SK-N-MC (cell line): ENCODE measurements around the gene COMMD1.

Experiments
- DNase-seq: peaks from one replicate; pipeline ENCODE4 v3.0.0-alpha.2; 2011; ENCODE audit warnings: low read depth, low spot score
- H3K27ac ChIP-seq: fragments of 200-600 bp; sonication (generic); 2 replicates; pipeline ENCODE4 v1.5.1; 2016; ENCODE audit warnings: mixed run types
- H3K36me3 ChIP-seq: fragments of 200-600 bp; sonication (generic); 2 replicates; pipeline ENCODE4 v1.6.1; 2017; ENCODE audit warnings: antibody characterized with exemption, low read length, mixed read lengths; ENCODE audit not compliant: insufficient read depth
- H3K4me3 ChIP-seq: fragments of 200-600 bp; sonication (generic); 2 replicates; pipeline ENCODE4 v1.5.1; 2016
- H3K9ac ChIP-seq: fragments of 200-600 bp; sonication (generic); 2 replicates; pipeline ENCODE4 v1.8.0; 2017; ENCODE audit warnings: mixed run types, mixed read lengths; ENCODE audit not compliant: insufficient read length
- H3K9me3 ChIP-seq: fragments of 200-600 bp; sonication (generic); 2 replicates; pipeline ENCODE4 v1.6.1; 2017; ENCODE audit warnings: low read depth, mild to moderate bottlenecking, antibody characterized with exemption, low read length, moderate library complexity, mixed read lengths
- EZH2 ChIP-seq: fragments of 200-600 bp; sonication (generic); IDR thresholded peaks from one replicate; pipeline ENCODE4 v1.6.1; 2017; ENCODE audit warnings: antibody characterized with exemption
- FOXP2 ChIP-seq: optimal IDR thresholded peaks from 2 replicates; pipeline ENCODE3; 2011; ENCODE audit warnings: mild to moderate bottlenecking, moderate library complexity; ENCODE audit not compliant: insufficient read depth; ENCODE audit errors: extremely low read length, control extremely low read depth
- POLR2AphosphoS5 ChIP-seq: IDR thresholded peaks from 2 replicates; pipeline ENCODE4 v1.6.1; 2012; ENCODE audit warnings: mild to moderate bottlenecking, low read depth, low read length, borderline replicate concordance

Gene COMMD1

DNA sequence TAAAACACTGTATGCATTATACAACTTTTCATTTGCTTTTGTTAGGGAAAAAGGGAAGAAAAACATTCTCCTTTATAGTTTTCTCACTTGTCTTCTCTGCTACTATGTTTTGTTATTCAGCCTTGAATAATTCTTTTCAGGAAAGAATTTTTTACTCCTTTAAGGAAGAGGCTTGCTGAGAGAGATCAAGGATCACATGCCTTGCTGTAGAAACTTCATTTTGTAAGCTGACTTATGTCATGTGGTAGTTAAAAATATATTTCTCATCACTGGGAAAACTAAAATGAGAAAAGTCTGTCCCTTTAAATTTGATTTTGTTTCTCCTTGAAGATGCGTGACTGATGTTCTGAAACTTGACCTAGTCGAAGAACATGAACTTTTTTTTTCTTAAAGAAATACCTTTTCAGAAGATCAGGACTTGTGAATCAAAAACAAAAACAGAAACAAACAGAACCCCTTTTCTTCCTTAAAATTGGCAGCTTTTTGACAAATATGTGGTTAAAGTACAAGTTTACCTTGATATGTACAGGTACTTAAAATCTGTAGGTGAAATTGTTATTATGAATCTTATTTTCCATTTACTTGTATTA is 145.1 kb downstream of the COMMD1 start:
- Histone ChIP-seq H3K36me3 (no peaks in the 10 kb centered on the region), H3K9me3 (no peaks in the 10 kb centered on the region), H3K9ac (no peak overlapping the region), H3K4me3 (no peak overlapping the region), H3K27ac (no peak overlapping the region)
- DNase-seq = no peak
- TF ChIP-seq POLR2AphosphoS5 = no peak
- no peak for TF ChIP-seq FOXP2
- TF ChIP-seq EZH2 = no peak

- Histone ChIP-seq H3K27ac (no peak overlapping the region), H3K9me3 (no peaks in the 10 kb centered on the region), H3K9ac (no peak overlapping the region), H3K4me3 (no peak overlapping the region), H3K36me3 (no peaks in the 10 kb centered on the region)
- no peak for TF ChIP-seq POLR2AphosphoS5
- no peak for TF ChIP-seq FOXP2
- no peak for TF ChIP-seq EZH2
- no peak for DNase-seq
Observed at GRCh38 chr2:62054029-62054791, 148.7 kb downstream of the COMMD1 start.

DNA sequence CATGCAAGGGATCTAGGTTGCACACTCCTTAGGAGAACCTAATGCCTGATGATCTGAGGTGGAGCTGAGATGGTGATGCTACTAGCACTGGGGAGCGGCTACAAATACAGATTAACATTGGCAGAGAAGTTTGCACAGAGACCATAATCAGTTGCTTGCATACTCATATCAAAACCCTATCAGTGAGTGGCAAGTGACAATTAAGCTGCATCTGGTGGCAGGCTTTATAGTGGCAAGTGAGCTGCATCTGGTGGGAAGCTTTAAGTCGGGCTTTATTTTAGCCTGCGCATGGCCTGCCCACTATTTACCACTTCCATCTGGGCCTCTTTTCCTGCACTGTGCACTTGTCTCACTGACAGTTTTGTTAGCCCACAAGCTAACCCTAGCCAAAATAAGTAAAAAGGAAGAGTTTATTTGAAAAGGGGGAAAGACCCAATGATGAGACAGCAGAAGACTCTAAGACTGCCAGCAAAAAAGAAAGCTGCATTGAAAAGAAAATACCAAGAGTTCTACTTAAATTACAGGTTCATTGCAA is 149.5 kb downstream of the COMMD1 start:
- Histone ChIP-seq H3K27ac (no peak overlapping the region), H3K9ac (no peak overlapping the region), H3K4me3 (no peak overlapping the region), H3K9me3 (no peaks in the 10 kb centered on the region), H3K36me3 (no peaks in the 10 kb centered on the region)
- DNase-seq = no peak
- no peak for TF ChIP-seq EZH2
- no peak for TF ChIP-seq FOXP2
- TF ChIP-seq POLR2AphosphoS5 = no peak

DNA sequence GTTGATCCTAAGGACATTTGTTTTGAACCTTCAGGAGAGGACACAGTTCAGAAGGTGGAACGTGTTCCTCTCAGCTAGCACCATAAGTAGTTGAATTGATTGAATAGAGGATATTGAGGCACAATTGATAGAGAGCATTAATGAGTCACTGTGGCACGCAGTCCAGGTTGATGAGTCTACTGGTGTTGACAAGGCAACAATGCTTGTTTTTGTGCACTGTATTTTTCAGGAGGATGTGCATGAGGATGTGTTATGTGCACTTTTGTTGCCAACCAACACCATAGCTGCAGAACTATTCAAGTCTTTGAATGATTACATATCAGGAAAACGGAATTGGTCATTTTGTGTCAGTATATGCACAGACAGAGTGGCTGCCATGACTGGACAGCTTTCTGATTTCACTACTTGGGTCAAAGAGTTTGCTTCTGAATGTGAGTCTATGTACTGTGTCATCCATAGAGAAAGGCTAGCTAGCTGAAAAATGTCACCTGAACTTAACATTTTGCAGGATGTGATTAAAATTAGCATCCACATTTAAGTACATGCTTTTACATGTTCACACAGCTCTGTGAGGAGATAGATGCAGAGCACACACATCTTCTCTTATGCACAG is 150.4 kb downstream of the COMMD1 start:
- no peak overlapping the region for H3K27ac ChIP-seq
- TF ChIP-seq EZH2 = no peak
- no peak for TF ChIP-seq POLR2AphosphoS5
- no peak for TF ChIP-seq FOXP2
- no peak for DNase-seq
- H3K9me3 ChIP-seq = no peaks in the 10 kb centered on the region
- no peaks in the 10 kb centered on the region for H3K36me3 ChIP-seq
- no peak overlapping the region for H3K9ac ChIP-seq
- H3K4me3 ChIP-seq = no peak overlapping the region

DNA sequence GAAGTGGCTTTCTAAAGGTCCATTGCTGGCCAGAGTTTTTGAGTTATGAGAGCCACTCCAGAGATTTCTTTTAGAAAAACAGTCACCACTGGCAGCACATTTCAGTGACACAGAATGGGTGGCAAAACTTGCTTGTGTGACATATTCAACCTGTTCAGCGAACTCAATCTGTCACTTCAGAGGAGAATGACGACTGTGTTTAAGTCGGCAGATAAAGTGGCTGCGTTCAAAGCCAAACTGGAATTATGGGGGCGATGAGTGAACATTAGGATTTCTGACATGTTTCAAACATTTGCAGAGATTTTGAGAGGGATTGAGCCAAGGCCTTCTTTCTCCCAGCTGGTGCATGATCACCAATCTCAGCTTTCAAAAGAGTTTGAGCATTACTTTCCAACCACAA is 150.9 kb downstream of the COMMD1 start:
- DNase-seq = no peak
- Histone ChIP-seq H3K27ac (no peak overlapping the region), H3K9ac (no peak overlapping the region), H3K4me3 (no peak overlapping the region), H3K36me3 (no peaks in the 10 kb centered on the region), H3K9me3 (no peaks in the 10 kb centered on the region)
- TF ChIP-seq FOXP2 (no peak), EZH2 (no peak), POLR2AphosphoS5 (no peak)

DNA sequence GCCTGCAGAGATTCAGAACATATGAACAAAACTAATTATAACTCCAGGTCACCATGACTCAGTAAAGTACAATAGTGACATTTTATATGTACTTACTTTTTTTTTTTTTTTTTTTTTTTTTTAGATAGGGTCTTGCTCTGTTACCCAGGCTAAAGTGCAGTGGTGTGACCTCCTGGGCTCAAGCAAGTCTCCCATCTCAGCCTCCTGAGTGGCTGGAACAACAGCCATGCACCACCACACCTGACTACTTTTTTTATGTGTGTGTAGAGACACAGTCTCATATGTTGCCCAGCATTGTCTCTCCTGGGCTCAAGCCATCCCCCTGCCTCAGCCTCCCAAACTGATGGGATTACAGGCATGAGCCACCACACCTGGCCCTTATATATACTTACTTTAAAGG is 159.8 kb downstream of the COMMD1 start:
- Histone ChIP-seq H3K9ac (no peak overlapping the region), H3K9me3 (no peaks in the 10 kb centered on the region)
- no peak for TF ChIP-seq POLR2AphosphoS5
- no peak for TF ChIP-seq FOXP2
- TF ChIP-seq EZH2 = no peak

DNA sequence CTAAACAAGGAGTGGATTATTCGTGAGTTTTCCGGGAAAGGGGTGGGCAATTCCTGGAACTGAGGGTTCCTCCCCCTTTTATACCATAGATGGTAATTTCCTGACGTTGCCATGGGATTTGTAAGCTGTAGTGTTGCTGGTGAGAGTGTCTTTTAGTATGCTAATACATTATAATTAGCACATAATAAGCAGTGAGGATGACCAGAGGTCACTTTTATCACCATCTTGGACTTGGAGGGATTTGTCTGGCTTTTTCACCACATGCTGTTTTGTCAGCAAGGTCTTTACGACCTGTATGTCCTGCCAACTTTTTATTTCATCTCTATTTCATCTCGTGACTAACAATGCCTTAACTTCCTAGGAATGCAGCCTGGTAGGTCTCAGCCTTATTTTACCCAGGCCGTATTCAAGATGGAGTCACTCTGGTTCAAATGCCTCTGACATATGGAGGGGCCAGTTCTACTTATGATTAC is 165.7 kb downstream of the COMMD1 start:
- H3K27ac ChIP-seq = no peak overlapping the region
- DNase-seq = no peak
- no peak overlapping the region for H3K9ac ChIP-seq
- TF ChIP-seq FOXP2 (no peak), POLR2AphosphoS5 (no peak), EZH2 (no peak)
- H3K9me3 ChIP-seq = no peaks in the 10 kb centered on the region
- H3K4me3 ChIP-seq = no peak overlapping the region
- no peaks in the 10 kb centered on the region for H3K36me3 ChIP-seq

More for the DNA sequence above, 159.8 kb downstream of the COMMD1 start:
- no peak for DNase-seq
- no peak overlapping the region for H3K27ac ChIP-seq
- H3K4me3 ChIP-seq = no peak overlapping the region
- no peaks in the 10 kb centered on the region for H3K36me3 ChIP-seq
